Heart right ventricle (tissue), 16 donors: ENCODE measurements around the gene EMC8. TPM values are rescaled to one million over a fixed set of nuclear protein-coding genes. Genes with fewer than 3 reads are reported as not detected.

ENCODE experiments used
- ATAC-seq, 8 donors: fragments of 200-7000 bp; cut with Tn5 transposase; one replicate each; pipeline ENCODE4 v1.9.1; 2020; ENCODE audit warnings: mild to moderate bottlenecking in 8 of 8, moderate library complexity in 8 of 8, moderate number of reproducible peaks in 1 of 8
- DNase-seq, 2 donors: peaks; one replicate each; pipeline ENCODE4 v3.0.0-alpha.2; 2020
- H3K27ac ChIP-seq, 10 donors: fragments of 200-600 bp; sonication (generic) in 2 of 10; one replicate each; pipeline versions ENCODE4 v1.5.0 to v1.8.0; 2020 to 2022; ENCODE audit warnings: mild to moderate bottlenecking in 3 of 10
- H3K27me3 ChIP-seq, 7 donors: fragments of 200-600 bp; one replicate each; pipeline ENCODE4 v1.8.0; 2021 to 2022; ENCODE audit warnings: mild to moderate bottlenecking in 2 of 7
- H3K36me3 ChIP-seq, 9 donors: fragments of 200-600 bp; sonication (generic) in 1 of 9; one replicate each; pipeline versions ENCODE4 v1.5.0 to v1.8.0; 2020 to 2022; ENCODE audit warnings: mild to moderate bottlenecking in 2 of 9
- H3K4me1 ChIP-seq, 9 donors: fragments of 200-600 bp; sonication (generic) in 1 of 9; one replicate each; pipeline versions ENCODE4 v1.5.0 to v1.8.0; 2020 to 2022; ENCODE audit warnings: mild to moderate bottlenecking in 4 of 9
- H3K4me3 ChIP-seq, 10 donors: fragments of 200-600 bp; sonication (generic) in 2 of 10; one replicate each; pipeline versions ENCODE4 v1.5.0 to v1.8.0; 2020 to 2022; ENCODE audit warnings: mild to moderate bottlenecking in 7 of 10, moderate library complexity in 2 of 10
- H3K9me3 ChIP-seq, 11 donors: fragments of 200-600 bp in 10 of 11; sonication (generic) in 2 of 11; one replicate each; pipeline versions ENCODE4 v1.5.0 to v1.8.0; 2013 to 2022; ENCODE audit warnings: mild to moderate bottlenecking in 2 of 11, control low read depth in 1 of 11, moderate library complexity in 1 of 11
- CTCF ChIP-seq, 9 donors: fragments of 200-600 bp; sonication (generic) in 2 of 9; IDR thresholded peaks; one replicate each; pipeline versions ENCODE4 v1.5.0 to v1.8.0; 2021 to 2022; ENCODE audit warnings: antibody characterized with exemption in 9 of 9, mild to moderate bottlenecking in 5 of 9, moderate library complexity in 1 of 9
- WGBS, 2 donors: extraction: QIAGEN DNeasy Blood & Tissue Kit; methylation state at CpG; one replicate each; pipeline ENCODE4 v1.1.7; 2013; ENCODE audit warnings: inconsistent platforms in 1 of 2; 5-methylcytosine and 5-hydroxymethylcytosine counted together
- intact Hi-C, 10 donors: fragments of 100-400 bp; cut with DNase I; formaldehyde crosslinking; loops; one replicate each; pipeline versions ENCODE4 v1.11.1 to v1.14.2; 2022
- polyA plus RNA-seq, 2 donors: library from polyadenylated mRNA; stranded (reverse); fragments of 200-250 nt; gene quantifications; one replicate each; pipeline ENCODE4 v1.2.3, GENCODE V29; 2013
- total RNA-seq, 10 donors: library from RNA; stranded (reverse); fragmentation: NEBNext Ultra II Directional in 3 of 10; extraction: Animal tissue kit (Norgen Biotek cat#: 25700) in 3 of 10; gene quantifications; one replicate each; pipeline versions ENCODE4 v1.2.1 to v1.2.4, GENCODE V29; 2021 to 2023
- donor health status: Arrhythmogenic right ventricular cardiomyopathy.
- donor health status: ischemic (EF 13 %, LVEDD 7.1; RV severe dilation, severe dysfunction).
- donor health status: healthy with polysubstance abuse.
- donor health status: DM: no; HTN: yes; CAD: no.
- donor health status: DM: no; HTN: no; CAD: no.
- donor health status: ischemic (EF 25% LVEDD 6.9; RV normal size, moderate dysfunction).
- donor health status: ischemic (EF 25% LVEDD 5.7; RV mildly dilated, moderate dysfunction).
- donor health status: healthy.
- donor health status: DM: yes; HTN: yes; CAD: no.
- donor health status: Ischemic cardiomyopathy.
- donor health status: ischemic (EF 35%, LVEDD 5.7; RV mildly dilated, moderate dysfunction).
- donor health status: nonischemic (EF 11% LVEDD 7.7; RV severe dilation, severe dysfunction).
- donor health status: DM: yes; HTN: yes; CAD: no.
- donor health status: PGD.
- donor health status: ischemic (EF 29% LVEDD 5.4; RV normal size, mild dysfunction).
- donor health status: nonischemic (EF 23%, LVEDD 6.1; RV moderate dilation, normal function).

Gene EMC8
- total and polyA plus RNA-seq, 12 donors: 6.2 to 29.0 (median 25.3) TPM

- H3K27me3 ChIP-seq: peaks cover 0 to 5% (median 0%) of the 10 kb centered on the region in 7 donors
- H3K4me1 ChIP-seq: no peaks in the 10 kb centered on the region
- no peak for TF ChIP-seq CTCF (IDR thresholded peaks at IDR 0.05)
- H3K27ac ChIP-seq: no peak overlapping the region
- no peaks in the 10 kb centered on the region for H3K9me3 ChIP-seq
- WGBS, 2 donors: 72 to 76% methylated on average over 2 of the region's 2 CpGs
- ATAC-seq (no peak), DNase-seq (no peak)
- intact Hi-C loops: no loop called here
- H3K36me3 ChIP-seq: peaks cover 0 to 15% (median 0%) of the 10 kb centered on the region in 9 donors
- H3K4me3 ChIP-seq: no peak overlapping the region
These were observed 31.1 kb downstream of the EMC8 start for GRCh38 chr16:85768199-85768598.

GRCh38 chr16:85767531-85767930 lies 31.8 kb downstream of the EMC8 start:
- ATAC-seq: peak in 1 of 8 donors; percentile 40
- 69 to 75% methylated on average over 8 of the region's 8 CpGs for WGBS, 2 donors
- TF ChIP-seq CTCF (IDR thresholded peaks at IDR 0.05): no peak
- Histone ChIP-seq H3K27ac (no peak overlapping the region), H3K27me3 (peaks cover 0 to 10% (median 0%) of the 10 kb centered on the region in 7 donors), H3K36me3 (peaks cover 0 to 15% (median 0%) of the 10 kb centered on the region in 9 donors), H3K4me3 (no peak overlapping the region), H3K4me1 (no peaks in the 10 kb centered on the region), H3K9me3 (no peaks in the 10 kb centered on the region)
- intact Hi-C loops: no loop called here
- no peak for DNase-seq

- peaks cover 0 to 25% (median 4%) of the 10 kb centered on the region in 7 donors for H3K27me3 ChIP-seq
- peaks cover 0 to 6% (median 0%) of the 10 kb centered on the region in 9 donors for H3K36me3 ChIP-seq
- 67 to 69% methylated on average over 8 of the region's 8 CpGs for WGBS, 2 donors
- H3K4me3 ChIP-seq: no peak overlapping the region
- peaks cover 0 to 10% (median 0%) of the 10 kb centered on the region in 9 donors for H3K4me1 ChIP-seq
- intact Hi-C loops: no loop called here
- DNase-seq: no peak
- H3K9me3 ChIP-seq: no peaks in the 10 kb centered on the region
- no peak for TF ChIP-seq CTCF (IDR thresholded peaks at IDR 0.05)
- no peak overlapping the region for H3K27ac ChIP-seq
- ATAC-seq: no peak
These were observed 33.6 kb downstream of the EMC8 start for GRCh38 chr16:85765767-85766166.

GRCh38 chr16:85765211-85765610 lies 34.1 kb downstream of the EMC8 start:
- ATAC-seq (no peak), DNase-seq (no peak)
- WGBS, 2 donors: 65 to 66% methylated on average over 8 of the region's 8 CpGs

More at GRCh38 chr16:85765211-85765610, 34.1 kb downstream of the EMC8 start:
- Histone ChIP-seq H3K27ac (no peak overlapping the region), H3K27me3 (peaks cover 0 to 31% (median 4%) of the 10 kb centered on the region in 7 donors), H3K36me3 (peaks cover 0 to under 1% (median 0%) of the 10 kb centered on the region in 9 donors), H3K9me3 (no peaks in the 10 kb centered on the region), H3K4me1 (peaks cover 0 to 10% (median 0%) of the 10 kb centered on the region in 9 donors), H3K4me3 (no peak overlapping the region)
- intact Hi-C loops: no loop called here
- no peak for TF ChIP-seq CTCF (IDR thresholded peaks at IDR 0.05)
